Breast epithelium (tissue), 4 donors: ENCODE measurements around the gene C18orf54. TPM values are rescaled to one million over a fixed set of nuclear protein-coding genes. Genes with fewer than 3 reads are reported as not detected.

Experiments
- DNase-seq, 2 donors: peaks; one replicate each; pipeline ENCODE4 v3.0.0-alpha.2; 2019; ENCODE audit warnings: low spot score in 2 of 2
- H3K27ac ChIP-seq, 2 donors: fragments of 200-600 bp; sonication (generic) in 1 of 2; one replicate each; pipeline ENCODE4 v1.5.1; 2016 to 2019; ENCODE audit warnings: mild to moderate bottlenecking in 1 of 2
- H3K27me3 ChIP-seq, 2 donors: fragments of 200-600 bp; sonication (generic) in 1 of 2; one replicate each; pipeline versions ENCODE4 v1.5.1 to v1.6.0; 2017 to 2019; ENCODE audit warnings: control low read depth in 1 of 2, mild to moderate bottlenecking in 1 of 2
- H3K36me3 ChIP-seq: fragments of 200-600 bp; one replicate; pipeline ENCODE4 v1.5.1; 2019
- H3K4me1 ChIP-seq, 2 donors: fragments of 200-600 bp; sonication (generic); one replicate each; pipeline ENCODE4 v1.5.1; 2016 to 2019; ENCODE audit warnings: control low read depth in 1 of 2
- H3K4me3 ChIP-seq, 3 donors: fragments of 200-600 bp; sonication (generic); 1 replicate in 2 of 3; 2 replicates in 1 of 3; pipeline ENCODE4 v1.5.1; 2016 to 2019; ENCODE audit warnings: mild to moderate bottlenecking in 3 of 3, moderate library complexity in 2 of 3
- H3K9me3 ChIP-seq, 2 donors: fragments of 200-600 bp; sonication (generic) in 1 of 2; one replicate each; pipeline ENCODE4 v1.5.1; 2016 to 2019; ENCODE audit warnings: control low read depth in 1 of 2
- CTCF ChIP-seq, 3 donors: fragments of 450-650 bp; IDR thresholded peaks; one replicate each; pipeline ENCODE4 v1.5.1; 2016 to 2017; ENCODE audit warnings: antibody characterized with exemption in 3 of 3, mild to moderate bottlenecking in 3 of 3, moderate library complexity in 3 of 3
- POLR2A ChIP-seq: fragments of 450-650 bp; IDR thresholded peaks from one replicate; pipeline ENCODE4 v1.6.1; 2016; ENCODE audit warnings: antibody characterized with exemption, mild to moderate bottlenecking, moderate library complexity
- POLR2AphosphoS5 ChIP-seq, 3 donors: sonication (generic); formaldehyde crosslinking; IDR thresholded peaks; one replicate each; pipeline ENCODE4 v1.6.1; 2017; ENCODE audit warnings: antibody characterized with exemption in 3 of 3
- intact Hi-C: fragments of 100-400 bp; cut with DNase I; formaldehyde crosslinking; loops from one replicate; pipeline ENCODE4 v1.15.1; 2023; ENCODE audit warnings: low total_unique reads
- total RNA-seq, 3 donors: library from RNA; depleted of rRNA; stranded (reverse); fragments of >200 nt; gene quantifications; one replicate each; pipeline ENCODE4 v1.1.0, GENCODE V29; 2016

C18orf54 gene
- total RNA-seq, 3 donors from 2014 or later, result 1.3 to 2.3 (median 2.1) TPM

GRCh38 chr18:54327818-54328217 is 29.9 kb upstream of the C18orf54 start:
- no peak overlapping the region for H3K4me3 ChIP-seq
- no peak for DNase-seq
- H3K9me3 ChIP-seq, result no peaks in the 10 kb centered on the region
- no peak for TF ChIP-seq CTCF (IDR thresholded peaks at IDR 0.05)
- no peak for TF ChIP-seq POLR2AphosphoS5 (IDR thresholded peaks at IDR 0.05)
- TF ChIP-seq POLR2A, result no peak
- intact Hi-C loops, result loop anchor here (1.0 kb wide), 1 partner anchor 10 kb away; no protein-coding TSS in a partner anchor
- H3K4me1 ChIP-seq, result no peaks in the 10 kb centered on the region
- no peaks in the 10 kb centered on the region for H3K27me3 ChIP-seq
- no peak overlapping the region for H3K27ac ChIP-seq
- peaks cover 6% of the 10 kb centered on the region for H3K36me3 ChIP-seq

DNA sequence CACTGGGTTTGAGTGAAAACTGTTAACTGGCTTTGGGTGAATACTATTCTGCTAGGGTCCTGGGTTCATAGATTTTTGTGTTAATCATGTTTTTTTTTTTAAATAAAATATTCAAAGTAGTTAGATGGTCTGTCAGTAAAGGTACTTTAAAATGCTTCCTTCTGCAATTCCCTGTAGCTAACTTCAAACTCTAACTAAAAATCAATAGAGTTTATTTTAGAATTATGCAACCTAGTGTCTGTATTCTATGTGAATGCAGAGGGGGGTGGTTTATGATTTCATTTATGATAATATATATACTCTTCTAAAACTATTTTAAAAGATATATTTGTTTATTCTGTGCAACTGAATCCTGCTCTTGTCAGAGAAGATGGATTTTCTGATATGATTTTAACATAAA is 27.9 kb upstream of the C18orf54 start:
- Histone ChIP-seq H3K9me3 (no peaks in the 10 kb centered on the region), H3K4me1 (no peaks in the 10 kb centered on the region), H3K27ac (no peak overlapping the region), H3K4me3 (no peak overlapping the region), H3K27me3 (no peaks in the 10 kb centered on the region), H3K36me3 (peaks cover 6% of the 10 kb centered on the region)
- intact Hi-C loops, result no loop called here
- DNase-seq, result no peak
- TF ChIP-seq POLR2AphosphoS5 (IDR thresholded peaks at IDR 0.05) (no peak), CTCF (IDR thresholded peaks at IDR 0.05) (no peak), POLR2A (no peak)

DNA sequence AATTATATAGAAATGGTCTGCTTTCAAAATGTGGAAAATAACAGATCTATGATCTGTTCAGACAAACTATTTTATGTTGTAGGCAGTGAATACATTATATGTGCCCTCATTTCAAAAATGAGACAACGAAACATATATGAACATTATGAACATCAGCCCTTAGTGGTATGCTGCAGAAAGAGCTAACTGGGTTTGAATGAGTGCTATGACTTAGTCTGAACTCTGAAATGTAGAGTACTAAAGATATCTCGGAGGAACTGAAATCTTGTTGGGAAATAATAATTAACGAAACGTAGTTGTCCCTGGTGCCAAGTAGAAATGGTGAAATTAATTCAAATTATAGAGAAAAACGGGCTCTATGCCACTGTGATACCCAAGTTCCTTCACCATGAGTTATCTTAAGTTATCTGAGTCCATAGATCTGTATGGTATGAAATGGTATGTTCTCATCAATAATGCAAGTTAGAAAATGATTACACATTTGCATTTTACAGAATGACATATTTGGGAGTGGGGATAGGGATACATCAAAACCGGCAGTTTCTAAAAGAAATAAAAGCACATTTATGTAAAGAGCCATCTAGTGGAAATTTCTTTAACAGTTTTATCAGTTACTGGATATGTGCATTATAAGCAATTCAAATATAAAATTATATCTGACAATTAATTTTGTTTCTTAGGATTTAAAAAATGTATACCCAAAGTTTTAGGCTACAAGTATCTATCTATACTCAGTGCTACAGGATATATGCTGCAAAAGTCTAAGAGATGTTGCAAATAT is 26.7 kb upstream of the C18orf54 start:
- DNase-seq, result no peak
- Histone ChIP-seq H3K4me1 (no peaks in the 10 kb centered on the region), H3K9me3 (no peaks in the 10 kb centered on the region), H3K36me3 (peaks cover 6% of the 10 kb centered on the region), H3K27me3 (no peaks in the 10 kb centered on the region), H3K27ac (no peak overlapping the region), H3K4me3 (no peak overlapping the region)
- intact Hi-C loops, result no loop called here
- no peak for TF ChIP-seq CTCF (IDR thresholded peaks at IDR 0.05)

- H3K9me3 ChIP-seq, result no peaks in the 10 kb centered on the region
- TF ChIP-seq POLR2AphosphoS5 (IDR thresholded peaks at IDR 0.05) (no peak), CTCF (IDR thresholded peaks at IDR 0.05) (no peak), POLR2A (no peak)
- intact Hi-C loops, result no loop called here
- H3K27ac ChIP-seq, result no peak overlapping the region
- H3K4me1 ChIP-seq, result no peaks in the 10 kb centered on the region
- H3K36me3 ChIP-seq, result no peaks in the 10 kb centered on the region
- no peaks in the 10 kb centered on the region for H3K27me3 ChIP-seq
- no peak overlapping the region for H3K4me3 ChIP-seq
- DNase-seq, result no peak
Observed at GRCh38 chr18:54335638-54336173, 22.0 kb upstream of the C18orf54 start.

- H3K4me3 ChIP-seq, result no peak overlapping the region
- H3K36me3 ChIP-seq, result no peaks in the 10 kb centered on the region
- TF ChIP-seq CTCF (IDR thresholded peaks at IDR 0.05) (no peak), POLR2A (no peak), POLR2AphosphoS5 (IDR thresholded peaks at IDR 0.05) (no peak)
- intact Hi-C loops, result loop anchor here (1.0 kb wide), 1 partner anchor 10 kb away; no protein-coding TSS in a partner anchor
- no peaks in the 10 kb centered on the region for H3K4me1 ChIP-seq
- no peaks in the 10 kb centered on the region for H3K9me3 ChIP-seq
- no peaks in the 10 kb centered on the region for H3K27me3 ChIP-seq
- H3K27ac ChIP-seq, result no peak overlapping the region
- DNase-seq, result no peak
Observed at GRCh38 chr18:54338230-54338629, 19.5 kb upstream of the C18orf54 start.
